ENCODE measurements around the gene SRXN1. TPM values are rescaled to one million over a fixed set of nuclear protein-coding genes. Genes with fewer than 3 reads are reported as not detected.

Gene SRXN1
- total RNA-seq (24.9 and 29.7 TPM in 2 replicates), polyA plus RNA-seq (18.0 and 19.3 TPM in 2 replicates), polyA minus RNA-seq (16.3 and 22.6 TPM in 2 replicates), Bru-seq, nascent RNA (percentile 46 among the genes with signal in this experiment), BruChase-seq, experiment 1, labeled RNA remaining after a 6-hour chase (percentile 70 among the genes with signal in this experiment), BruChase-seq, experiment 2, labeled RNA remaining after a 2-hour chase (percentile 67 among the genes with signal in this experiment)
- polyA plus RNA-seq (2011; cell fraction: cytosol; rRNA removed), result 20.8 and 21.7 TPM in 2 replicates
- 8.2 and 9.3 TPM in 2 replicates for polyA plus RNA-seq (2011; cell fraction: nucleus; rRNA removed)
- 44.6 and 56.4 TPM in 2 replicates for polyA plus RNA-seq (2012)
- polyA minus RNA-seq (2011; cell fraction: cytosol; rRNA and poly(A)+ RNA removed), result 19.0 TPM
- polyA minus RNA-seq (2011; cell fraction: nucleus; rRNA and poly(A)+ RNA removed), result 4.6 and 5.5 TPM in 2 replicates
- long read RNA-seq, transcript SRXN1-201 (2 exons, 2,698 nt), result major isoform, 283 of 324 reads
- long read RNA-seq, partial matches to known transcripts, result 0 of 324 reads
- long read RNA-seq, other reads (novel, unspliced or antisense), result 41 of 324 reads

DNA sequence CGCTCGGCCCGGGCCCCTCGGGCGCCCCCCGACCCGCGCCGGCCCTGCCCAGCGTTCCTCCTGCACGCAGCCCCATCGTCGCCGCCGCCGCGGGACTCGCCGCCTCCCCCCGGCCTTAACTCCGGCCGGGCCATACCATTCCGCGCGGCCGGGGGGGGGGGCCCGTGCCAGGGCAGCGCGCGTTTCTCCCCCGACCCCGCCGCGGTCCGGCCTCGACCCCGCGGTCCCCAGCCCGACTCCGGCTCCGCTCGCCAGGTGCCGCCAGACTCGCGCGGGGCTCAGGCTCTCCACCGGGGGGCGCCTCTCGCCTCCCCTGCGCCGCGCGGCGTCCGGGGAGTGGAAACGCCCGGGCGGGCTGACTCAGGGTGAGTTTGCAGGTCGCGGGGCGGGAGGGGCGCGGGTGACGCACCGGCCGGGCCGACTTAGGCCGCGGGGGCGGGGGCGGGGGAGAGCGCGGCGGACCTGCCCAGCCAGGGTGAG is at the start of gene SRXN1:
Gene SRXN1 (minus strand): TSS at position 91 of the 480 bp plus-strand sequence. CDS start 15 bp downstream, at position 76.
- peaks cover 11 to 12% of the 10 kb centered on the region in 2 experiments for H3K27me3 ChIP-seq (ENCODE audit: control insufficient read depth in 2 of 2, insufficient read depth in 2 of 2, low read length in 2 of 2)
- H3K79me2 ChIP-seq (ENCODE audit: control insufficient read depth, insufficient read depth, low read length), result peaks cover 26% of the 10 kb centered on the region
- no TSS peak for BruUV-seq (replicated peaks)
- ChIA-PET CTCF (interaction anchor here (3.1 kb wide), 1 partner anchor 14 kb away, joined by 23 read pairs; no protein-coding TSS in a partner anchor), POLR2A (no interaction called here)
- TF ChIP-seq, protein P1, sequence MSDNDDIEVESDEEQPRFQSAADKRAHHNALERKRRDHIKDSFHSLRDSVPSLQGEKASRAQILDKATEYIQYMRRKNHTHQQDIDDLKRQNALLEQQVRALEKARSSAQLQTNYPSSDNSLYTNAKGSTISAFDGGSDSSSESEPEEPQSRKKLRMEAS (IDR thresholded peaks at IDR 0.05; ENCODE audit: insufficient read depth, insufficient read length), result no peak
- TF ChIP-seq POLR2AphosphoS5 (IDR thresholded peaks at IDR 0.05; ENCODE audit: insufficient read depth, low read depth, low read length), result peak; percentile 61
- no peak for TF ChIP-seq EZH2 (IDR thresholded peaks at IDR 0.05; ENCODE audit: borderline replicate concordance, low read depth, low read length, severe bottlenecking)
- TF ChIP-seq JUN (IDR thresholded peaks at IDR 0.05; ENCODE audit: borderline replicate concordance, insufficient read depth, insufficient read length, low read depth), result no peak
- peak; percentile 55 to 65 for TF ChIP-seq CTCF (IDR thresholded peaks at IDR 0.05; ENCODE audit: extremely low read depth in 1 of 2, insufficient read depth in 1 of 2, low read depth in 1 of 2, low read length in 2 of 2)
- TF ChIP-seq FOS (IDR thresholded peaks at IDR 0.05; ENCODE audit: borderline replicate concordance, insufficient read depth, low read length), result peak; percentile 58
- TF ChIP-seq GATA2 (IDR thresholded peaks at IDR 0.05; ENCODE audit: insufficient read depth, insufficient read length, low read depth, low read length), result no peak
- TF ChIP-seq MYC (IDR thresholded peaks at IDR 0.05; ENCODE audit: low read depth, low read length), result no peak
- TF ChIP-seq POLR2A (IDR thresholded peaks at IDR 0.05; ENCODE audit: low read depth, low read length), result peak; percentile 76
- peak within 1 kb of the TSS; percentile 56 for H2AFZ ChIP-seq (ENCODE audit: low read depth, low read length)
- DNase-seq (ENCODE audit: low read depth, low spot score) (peak; percentile 87), FAIRE-seq (peak; percentile 76)
- peak within 1 kb of the TSS; percentile 77 for H3K4me2 ChIP-seq (ENCODE audit: insufficient read depth, low read length)
- peak within 1 kb of the TSS; percentile 65 for H3K27ac ChIP-seq (ENCODE audit: insufficient read depth, low read depth, low read length)
- intact Hi-C loops (cut with micrococcal nuclease) (loop anchor here (1.0 to 2.0 kb wide), 2 partner anchors 110 to 180 kb away; partner anchors contain the start of genes CSNK2A1 and FAM110A), dilution Hi-C loops (cut with MboI; ENCODE audit: extremely low pct_ligation_motif_present, low sequenced_read_pairs) (no loop called here)
- H3K9me3 ChIP-seq (replicated peaks; ENCODE audit: control insufficient read depth, insufficient read depth, low read length), result no peaks in the 10 kb centered on the region
- H3K9me1 ChIP-seq (replicated peaks; ENCODE audit: control insufficient read depth, extremely low read depth, insufficient read depth, low read length), result no peaks in the 10 kb centered on the region
- no peaks in the 10 kb centered on the region for H4K20me1 ChIP-seq (replicated peaks; ENCODE audit: control insufficient read depth, extremely low read depth, insufficient read depth, low read length)
- peaks cover 15% of the 10 kb centered on the region for H3K4me1 ChIP-seq (ENCODE audit: control insufficient read depth, extremely low read depth, insufficient read depth, low read length)
- H3K9ac ChIP-seq (replicated peaks; ENCODE audit: extremely low read depth, insufficient read depth, low read length), result peak within 1 kb of the TSS; percentile 76
- peaks cover 3 to 7% of the 10 kb centered on the region in 2 experiments for H3K36me3 ChIP-seq (ENCODE audit: control insufficient read depth in 2 of 2, extremely low read depth in 1 of 2, insufficient read depth in 2 of 2, low read length in 2 of 2)
- peak within 1 kb of the TSS; percentile 71 to 77 (median 72) for H3K4me3 ChIP-seq (replicated peaks in 1 of 3; ENCODE audit: insufficient read depth in 1 of 3, low read depth in 1 of 3, low read length in 3 of 3)
